ENCODE results near the gene PGC. TPM values are rescaled to one million over a fixed set of nuclear protein-coding genes. Genes with fewer than 3 reads are reported as not detected.
A peak's percentile ranks its signal among the peaks of the same experiment; 100 is the strongest.

PGC gene
- total and polyA plus RNA-seq, 9 of the 15 experiments (the other 6 are each of a cell fraction or from before 2014, with no cell fraction given): 0.17 to 0.40 TPM; not detected in 7

GRCh38 chr6:41747256-41748101 is at the start of gene PGC (continued):
- TF ChIP-seq ZNF280B (CRISPR knock-in tag; IDR thresholded peaks at IDR 0.05) (no peak), ZNF239 (CRISPR knock-in tag; IDR thresholded peaks at IDR 0.05) (no peak), ZBTB5 (IDR thresholded peaks at IDR 0.05) (no peak), NELFE (IDR thresholded peaks at IDR 0.05; ENCODE audit: insufficient read depth, insufficient read length) (no peak), MECOM (CRISPR knock-in tag; IDR thresholded peaks at IDR 0.05) (no peak), NR3C1 (CRISPR knock-in tag; IDR thresholded peaks at IDR 0.05) (no peak), RB1 (IDR thresholded peaks at IDR 0.05; ENCODE audit: low read depth) (no peak), PURB (CRISPR knock-in tag; IDR thresholded peaks at IDR 0.05; ENCODE audit: low read depth) (no peak), ARHGAP35 (IDR thresholded peaks at IDR 0.05; ENCODE audit: partially characterized antibody) (no peak), NCOA1 (IDR thresholded peaks at IDR 0.05; ENCODE audit: low read depth) (no peak), HIVEP1 (CRISPR knock-in tag; IDR thresholded peaks at IDR 0.05) (no peak), SP2 (IDR thresholded peaks at IDR 0.05; ENCODE audit: extremely low read depth, low read depth, low read length, poor library complexity, severe bottlenecking) (no peak), ZNF518B (CRISPR knock-in tag; IDR thresholded peaks at IDR 0.05) (no peak), ZFX (CRISPR knock-in tag; IDR thresholded peaks at IDR 0.05) (no peak), ETS1 (conservative IDR thresholded peaks at IDR 0.05; ENCODE audit: control insufficient read depth, low read depth, low read length) (no peak), SMARCA4 (IDR thresholded peaks at IDR 0.05) (peak; percentile 80; the same call in 1 of the 2 replicates), TBL1XR1 (IDR thresholded peaks at IDR 0.05; ENCODE audit: low read length in 2 of 2) (no peak; a peak in 1 of 4 replicates), BRF1 (IDR thresholded peaks at IDR 0.05; ENCODE audit: borderline replicate concordance, extremely low read depth, insufficient read length) (no peak), DLX4 (CRISPR knock-in tag; IDR thresholded peaks at IDR 0.05) (no peak), PML (IDR thresholded peaks at IDR 0.05; ENCODE audit: low read length) (peak; percentile 67; the same call in 1 of the 2 replicates)
